ENCODE data around the gene ABCA4.

GRCh38 chr1:94009304-94009703, 111.6 kb downstream of the ABCA4 start:
- no peak for TF ChIP-seq CTCF (IDR thresholded peaks at IDR 0.05; ENCODE audit: control extremely low read depth in 1 of 3, insufficient read depth in 1 of 3, low read depth in 1 of 3, low read length in 3 of 3)
- TF ChIP-seq ATF3 (IDR thresholded peaks at IDR 0.05; ENCODE audit: insufficient read depth, low read depth, low read length) = no peak
- TF ChIP-seq TEAD4 (IDR thresholded peaks at IDR 0.05; ENCODE audit: low read depth, low read length) = no peak
- TF ChIP-seq SUZ12 (IDR thresholded peaks at IDR 0.05; ENCODE audit: low read length) = no peak
- no peak for TF ChIP-seq POLR2A (IDR thresholded peaks at IDR 0.05; ENCODE audit: control extremely low read depth in 1 of 2, low read depth in 2 of 2, low read length in 2 of 2)
- TF ChIP-seq SIN3A (conservative IDR thresholded peaks at IDR 0.05 in 1 of 2, IDR thresholded peaks at IDR 0.05 in 1 of 2; ENCODE audit: low read depth in 1 of 2, low read length in 2 of 2) = no peak
- TF ChIP-seq EP300 (IDR thresholded peaks at IDR 0.05; ENCODE audit: borderline replicate concordance in 1 of 2, low read depth in 2 of 2, low read length in 2 of 2) = no peak
- no peak for TF ChIP-seq POLR2AphosphoS5 (IDR thresholded peaks at IDR 0.05; ENCODE audit: low read depth, low read length)
- no peak for TF ChIP-seq EZH2 (IDR thresholded peaks at IDR 0.05; ENCODE audit: low read depth, low read length, severe bottlenecking)
- no peak for TF ChIP-seq JUND (IDR thresholded peaks at IDR 0.05; ENCODE audit: low read length)
- no peak for TF ChIP-seq KDM1A (IDR thresholded peaks at IDR 0.05; ENCODE audit: borderline replicate concordance, low read length)
- no peak for TF ChIP-seq SP2 (IDR thresholded peaks at IDR 0.05; ENCODE audit: low read length)
- no peak for TF ChIP-seq TAF1 (IDR thresholded peaks at IDR 0.05; ENCODE audit: low read depth, low read length)
- TF ChIP-seq CREB1 (IDR thresholded peaks at IDR 0.05) = no peak
